Measurements from ENCODE around the gene TAOK2.

The TAOK2 gene

GRCh38 chr16:29963021-29963743, 10.5 kb upstream of the TAOK2 start:
- no peak for DNase-seq

DNA sequence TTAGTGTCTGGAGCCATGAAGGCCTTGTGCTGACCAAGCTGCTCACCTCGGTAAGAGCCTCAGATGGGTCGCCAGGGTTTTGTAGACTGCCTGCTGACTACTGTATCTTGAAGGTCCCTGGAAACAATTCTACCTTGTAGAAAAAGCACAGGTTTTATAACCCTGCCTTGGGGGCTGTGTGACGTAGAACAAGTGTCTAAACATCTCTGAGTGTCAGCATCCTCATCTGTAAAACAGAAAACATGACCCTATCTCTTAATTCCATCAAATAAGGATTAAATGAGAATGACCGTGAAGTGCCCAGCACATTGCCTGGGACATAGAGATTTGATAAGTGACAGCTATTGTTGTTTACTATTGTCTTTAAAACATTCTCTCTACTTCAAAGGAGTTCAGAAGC, 5.5 kb upstream of the TAOK2 start:
- DNase-seq: no peak

GRCh38 chr16:29971304-29971703, 2.4 kb upstream of the TAOK2 start:
- DNase-seq: no peak

- no peak for DNase-seq
These were observed 1.2 kb upstream of the TAOK2 start for GRCh38 chr16:29972500-29972899.

GRCh38 chr16:29972992-29973383, 680 bp upstream of the TAOK2 start:
- DNase-seq: no peak

GRCh38 chr16:29974291-29975133, 844 bp downstream of the TAOK2 start:
- DNase-seq: peak; percentile 21

- no peak for DNase-seq
These were observed 1.5 kb downstream of the TAOK2 start for GRCh38 chr16:29975134-29975538.

- DNase-seq: peak; percentile 64
These were observed 2.3 kb downstream of the TAOK2 start for GRCh38 chr16:29975811-29976511.

- no peak for DNase-seq
These were observed 3.6 kb downstream of the TAOK2 start for GRCh38 chr16:29977063-29977825.

GRCh38 chr16:29978081-29978480, 4.4 kb downstream of the TAOK2 start:
- no peak for DNase-seq

- DNase-seq: no peak
These were observed 5.0 kb downstream of the TAOK2 start for GRCh38 chr16:29978564-29979270.

- DNase-seq: no peak
These were observed 9.1 kb downstream of the TAOK2 start for GRCh38 chr16:29982560-29983419.

GRCh38 chr16:29983420-29984136, 9.9 kb downstream of the TAOK2 start:
- no peak for DNase-seq

GRCh38 chr16:29984137-29984763, 10.6 kb downstream of the TAOK2 start:
- no peak for DNase-seq

GRCh38 chr16:29984764-29985147, 11.1 kb downstream of the TAOK2 start:
- DNase-seq: no peak

DNA sequence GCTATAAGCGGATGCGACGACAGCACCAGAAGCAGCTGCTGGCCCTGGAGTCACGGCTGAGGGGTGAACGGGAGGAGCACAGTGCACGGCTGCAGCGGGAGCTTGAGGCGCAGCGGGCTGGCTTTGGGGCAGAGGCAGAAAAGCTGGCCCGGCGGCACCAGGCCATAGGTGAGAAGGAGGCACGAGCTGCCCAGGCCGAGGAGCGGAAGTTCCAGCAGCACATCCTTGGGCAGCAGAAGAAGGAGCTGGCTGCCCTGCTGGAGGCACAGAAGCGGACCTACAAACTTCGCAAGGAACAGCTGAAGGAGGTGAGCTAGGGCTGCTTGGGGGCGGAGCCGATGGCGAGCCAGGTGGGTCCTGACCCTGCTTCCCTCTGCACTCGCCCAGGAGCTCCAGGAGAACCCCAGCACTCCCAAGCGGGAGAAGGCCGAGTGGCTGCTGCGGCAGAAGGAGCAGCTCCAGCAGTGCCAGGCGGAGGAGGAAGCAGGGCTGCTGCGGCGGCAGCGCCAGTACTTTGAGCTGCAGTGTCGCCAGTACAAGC, 11.7 kb downstream of the TAOK2 start:
- DNase-seq: no peak

DNA sequence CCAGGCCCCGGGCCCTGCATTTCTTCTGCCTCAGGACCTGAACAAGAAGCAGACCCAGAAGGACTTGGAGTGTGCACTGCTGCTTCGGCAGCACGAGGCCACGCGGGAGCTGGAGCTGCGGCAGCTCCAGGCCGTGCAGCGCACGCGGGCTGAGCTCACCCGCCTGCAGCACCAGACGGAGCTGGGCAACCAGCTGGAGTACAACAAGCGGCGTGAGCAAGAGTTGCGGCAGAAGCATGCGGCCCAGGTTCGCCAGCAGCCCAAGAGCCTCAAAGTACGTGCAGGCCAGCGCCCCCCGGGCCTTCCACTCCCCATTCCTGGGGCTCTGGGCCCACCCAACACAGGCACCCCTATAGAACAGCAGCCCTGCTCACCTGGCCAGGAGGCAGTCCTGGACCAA, 12.6 kb downstream of the TAOK2 start:
- no peak for DNase-seq

- DNase-seq: no peak
These were observed 13.3 kb downstream of the TAOK2 start for GRCh38 chr16:29986931-29987330.

GRCh38 chr16:29987371-29988085, 13.9 kb downstream of the TAOK2 start:
- DNase-seq: no peak

Measured in hematopoietic multipotent progenitor cell treated with erythropoietin and hydrocortisone succinate and interleukin-3 and kit ligand, for 8 days (in vitro differentiated cells).